ENCODE results near the gene HECW1.

HECW1 gene

DNA sequence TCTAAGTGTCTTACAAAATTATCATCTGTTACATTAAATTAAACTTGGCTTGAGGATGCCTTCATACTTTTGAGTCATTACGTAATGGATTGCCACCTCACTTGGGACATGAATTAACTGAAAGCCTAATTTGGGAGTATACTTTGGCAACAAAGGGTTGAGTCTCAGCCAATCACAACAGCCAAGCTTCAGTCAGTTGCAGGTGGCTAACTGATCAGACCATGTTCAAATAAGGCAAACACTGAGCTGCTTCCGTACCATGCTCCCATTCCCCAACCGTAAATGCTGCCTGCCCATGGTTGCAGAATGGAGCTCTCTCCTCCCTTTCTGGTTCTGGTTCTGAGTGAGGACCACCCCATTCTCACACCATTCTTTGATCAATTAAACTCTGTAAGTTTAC, 377.6 kb downstream of the HECW1 start:
- Histone ChIP-seq H3K18ac (ENCODE audit: low read length) (no peak overlapping the region), H3K36me3 (ENCODE audit: control insufficient read depth, insufficient read depth, low read length) (no peaks in the 10 kb centered on the region), H3K79me2 (ENCODE audit: control insufficient read depth, insufficient read depth, low read length) (no peaks in the 10 kb centered on the region), H3K4me2 (ENCODE audit: low read length) (no peak overlapping the region), H3K4ac (ENCODE audit: low read depth, low read length) (no peak overlapping the region), H3K27me3 (ENCODE audit: insufficient read depth, low read length, poor library complexity) (no peaks in the 10 kb centered on the region), H3K23ac (ENCODE audit: low read length) (no peak overlapping the region), H3K4me3 (ENCODE audit: low read length) (no peak overlapping the region), H4K8ac (ENCODE audit: low read depth, low read length) (no peak overlapping the region), H3K9ac (ENCODE audit: low read length) (no peak overlapping the region), H2BK120ac (ENCODE audit: low read depth, low read length) (no peak overlapping the region), H2AK5ac (ENCODE audit: low read length) (no peak overlapping the region), H3K56ac (ENCODE audit: low read length) (no peak overlapping the region), H2BK15ac (replicated peaks; ENCODE audit: low read depth) (no peak overlapping the region), H2BK5ac (ENCODE audit: low read length) (no peak overlapping the region), H3K4me1 (ENCODE audit: control insufficient read depth, low read depth, low read length) (peaks cover 4% of the 10 kb centered on the region), H3K79me1 (ENCODE audit: low read length) (no peaks in the 10 kb centered on the region), H3K27ac (ENCODE audit: low read depth, low read length) (no peak overlapping the region), H4K5ac (ENCODE audit: low read length) (no peak overlapping the region)
- no peak for DNase-seq
- whole genome bisulfite sequencing (ENCODE audit: extremely low coverage, insufficient coverage, low lambda C conversion rate), result no CpG with 5 or more reads among the region's 3 CpGs

DNA sequence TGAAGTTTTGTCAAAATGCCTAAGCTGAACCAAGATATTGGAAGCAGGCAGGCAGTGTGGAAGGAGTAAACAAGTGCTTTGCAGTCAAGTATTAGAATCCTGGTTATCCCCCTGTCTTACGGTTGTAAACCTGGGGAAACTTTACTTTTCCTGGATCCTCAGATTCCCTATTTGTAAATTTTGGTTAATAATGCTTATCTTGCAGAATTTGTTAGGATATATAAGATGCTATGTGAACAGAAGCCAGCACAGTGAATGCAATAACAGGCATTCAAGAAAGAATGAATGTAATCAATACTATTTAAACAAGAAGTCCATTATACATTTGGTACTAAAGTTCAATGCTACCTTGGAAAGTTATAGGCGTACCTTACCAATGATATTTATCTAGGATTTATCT, 378.7 kb downstream of the HECW1 start:
- Histone ChIP-seq H3K23ac (ENCODE audit: low read length) (no peak overlapping the region), H3K79me2 (ENCODE audit: control insufficient read depth, insufficient read depth, low read length) (no peaks in the 10 kb centered on the region), H3K4ac (ENCODE audit: low read depth, low read length) (no peak overlapping the region), H3K27me3 (ENCODE audit: insufficient read depth, low read length, poor library complexity) (no peaks in the 10 kb centered on the region), H2AK5ac (ENCODE audit: low read length) (no peak overlapping the region), H3K4me1 (ENCODE audit: control insufficient read depth, low read depth, low read length) (peaks cover 3% of the 10 kb centered on the region), H4K5ac (ENCODE audit: low read length) (no peak overlapping the region), H2BK120ac (ENCODE audit: low read depth, low read length) (no peak overlapping the region), H3K9ac (ENCODE audit: low read length) (no peak overlapping the region), H3K36me3 (ENCODE audit: control insufficient read depth, insufficient read depth, low read length) (no peaks in the 10 kb centered on the region), H3K27ac (ENCODE audit: low read depth, low read length) (no peak overlapping the region), H3K56ac (ENCODE audit: low read length) (no peak overlapping the region), H3K18ac (ENCODE audit: low read length) (no peak overlapping the region), H4K8ac (ENCODE audit: low read depth, low read length) (no peak overlapping the region), H3K4me2 (ENCODE audit: low read length) (no peak overlapping the region), H3K79me1 (ENCODE audit: low read length) (no peaks in the 10 kb centered on the region), H3K4me3 (ENCODE audit: low read length) (no peak overlapping the region), H2BK5ac (ENCODE audit: low read length) (no peak overlapping the region), H2BK15ac (replicated peaks; ENCODE audit: low read depth) (no peak overlapping the region)
- no CpG with 5 or more reads among the region's 2 CpGs for WGBS (ENCODE audit: extremely low coverage, insufficient coverage, low lambda C conversion rate)
- DNase-seq, result no peak

DNA sequence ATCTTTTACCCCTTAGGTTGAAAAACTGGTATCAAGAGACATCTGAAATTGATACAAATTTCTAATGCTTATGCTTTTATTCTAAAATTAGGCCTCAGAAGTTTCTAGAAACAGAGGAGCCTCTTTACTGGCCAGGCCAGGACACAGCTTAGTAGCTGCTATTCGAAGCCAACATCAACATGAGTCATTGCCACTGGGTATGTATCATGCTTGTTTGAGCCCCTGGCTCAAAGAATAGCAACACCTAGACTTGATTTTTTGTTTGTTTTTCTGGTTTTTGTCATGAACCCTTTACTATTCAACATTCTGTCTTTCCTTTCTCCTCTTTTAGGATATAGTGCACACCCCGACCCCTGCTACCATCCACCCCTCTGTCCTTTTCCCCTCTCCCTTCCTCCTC, 379.5 kb downstream of the HECW1 start:
- H3K4me2 ChIP-seq (ENCODE audit: low read length), result no peak overlapping the region
- H3K4ac ChIP-seq (ENCODE audit: low read depth, low read length), result no peak overlapping the region
- no peak overlapping the region for H4K5ac ChIP-seq (ENCODE audit: low read length)
- no peak overlapping the region for H3K27ac ChIP-seq (ENCODE audit: low read depth, low read length)
- H3K56ac ChIP-seq (ENCODE audit: low read length), result no peak overlapping the region
- H4K8ac ChIP-seq (ENCODE audit: low read depth, low read length), result no peak overlapping the region
- no peak overlapping the region for H2BK120ac ChIP-seq (ENCODE audit: low read depth, low read length)
- H3K4me1 ChIP-seq (ENCODE audit: control insufficient read depth, low read depth, low read length), result peaks cover 3% of the 10 kb centered on the region
- no peak overlapping the region for H2AK5ac ChIP-seq (ENCODE audit: low read length)
- H3K27me3 ChIP-seq (ENCODE audit: insufficient read depth, low read length, poor library complexity), result no peaks in the 10 kb centered on the region
- H3K9ac ChIP-seq (ENCODE audit: low read length), result no peak overlapping the region
- no peak overlapping the region for H2BK5ac ChIP-seq (ENCODE audit: low read length)
- H3K79me2 ChIP-seq (ENCODE audit: control insufficient read depth, insufficient read depth, low read length), result no peaks in the 10 kb centered on the region
- no peak overlapping the region for H3K4me3 ChIP-seq (ENCODE audit: low read length)
- DNase-seq, result no peak
- WGBS (ENCODE audit: extremely low coverage, insufficient coverage, low lambda C conversion rate), result no CpG with 5 or more reads among the region's 2 CpGs
- H3K18ac ChIP-seq (ENCODE audit: low read length), result no peak overlapping the region
- H3K36me3 ChIP-seq (ENCODE audit: control insufficient read depth, insufficient read depth, low read length), result no peaks in the 10 kb centered on the region
- H3K79me1 ChIP-seq (ENCODE audit: low read length), result no peaks in the 10 kb centered on the region
- H3K23ac ChIP-seq (ENCODE audit: low read length), result no peak overlapping the region
- no peak overlapping the region for H2BK15ac ChIP-seq (replicated peaks; ENCODE audit: low read depth)

DNA sequence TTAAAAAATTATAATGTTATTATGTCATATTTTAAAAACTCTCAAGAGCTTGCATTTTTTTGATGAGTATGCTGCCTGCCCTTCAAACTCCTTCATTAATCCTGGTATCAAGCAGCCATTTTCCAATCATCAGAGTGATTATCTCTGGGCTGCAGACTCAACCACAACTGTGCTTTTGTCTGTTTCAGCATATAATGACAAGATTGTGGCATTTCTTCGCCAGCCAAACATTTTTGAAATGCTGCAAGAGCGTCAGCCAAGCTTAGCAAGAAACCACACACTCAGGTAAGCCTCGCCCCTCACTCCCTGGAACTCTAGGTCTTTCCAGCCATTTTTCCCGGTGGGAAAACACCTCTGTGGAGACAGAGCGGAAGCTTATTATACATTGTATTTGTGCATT, 380.4 kb downstream of the HECW1 start:
- WGBS (ENCODE audit: extremely low coverage, insufficient coverage, low lambda C conversion rate), result no CpG with 5 or more reads among the region's 5 CpGs
- no peaks in the 10 kb centered on the region for H3K79me1 ChIP-seq (ENCODE audit: low read length)
- no peak for DNase-seq
- H4K5ac ChIP-seq (ENCODE audit: low read length), result no peak overlapping the region
- H3K4me3 ChIP-seq (ENCODE audit: low read length), result no peak overlapping the region
- H3K9ac ChIP-seq (ENCODE audit: low read length), result no peak overlapping the region
- H3K4me2 ChIP-seq (ENCODE audit: low read length), result no peak overlapping the region
- H3K27ac ChIP-seq (ENCODE audit: low read depth, low read length), result no peak overlapping the region
- no peak overlapping the region for H2BK5ac ChIP-seq (ENCODE audit: low read length)
- no peak overlapping the region for H2BK15ac ChIP-seq (replicated peaks; ENCODE audit: low read depth)
- no peak overlapping the region for H3K23ac ChIP-seq (ENCODE audit: low read length)
- H3K36me3 ChIP-seq (ENCODE audit: control insufficient read depth, insufficient read depth, low read length), result no peaks in the 10 kb centered on the region
- peaks cover 3% of the 10 kb centered on the region for H3K4me1 ChIP-seq (ENCODE audit: control insufficient read depth, low read depth, low read length)
- H3K56ac ChIP-seq (ENCODE audit: low read length), result no peak overlapping the region
- no peak overlapping the region for H4K8ac ChIP-seq (ENCODE audit: low read depth, low read length)
- no peak overlapping the region for H2BK120ac ChIP-seq (ENCODE audit: low read depth, low read length)
- H3K79me2 ChIP-seq (ENCODE audit: control insufficient read depth, insufficient read depth, low read length), result no peaks in the 10 kb centered on the region
- no peaks in the 10 kb centered on the region for H3K27me3 ChIP-seq (ENCODE audit: insufficient read depth, low read length, poor library complexity)
- H3K4ac ChIP-seq (ENCODE audit: low read depth, low read length), result no peak overlapping the region
- H2AK5ac ChIP-seq (ENCODE audit: low read length), result no peak overlapping the region
- no peak overlapping the region for H3K18ac ChIP-seq (ENCODE audit: low read length)

DNA sequence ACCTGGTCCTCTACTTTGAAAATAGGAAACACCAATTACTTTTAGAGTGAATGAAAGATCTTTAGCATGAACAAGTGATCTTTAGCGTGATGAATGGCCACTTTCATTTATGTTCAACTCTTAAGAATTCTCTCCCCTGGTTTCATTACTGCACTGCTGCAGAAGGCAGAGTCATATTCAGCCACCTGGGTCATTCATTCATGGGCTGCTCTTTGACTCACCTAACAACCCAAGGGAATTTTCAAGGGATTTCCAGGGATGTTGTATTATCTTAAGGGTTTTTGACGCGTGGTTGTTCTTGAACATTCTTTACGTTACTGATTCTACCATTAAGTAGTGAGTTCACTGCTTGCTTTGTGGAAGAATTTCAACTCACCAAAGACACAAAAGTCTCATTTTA, 383.1 kb downstream of the HECW1 start:
- no peak overlapping the region for H3K4me3 ChIP-seq (ENCODE audit: low read length)
- H2BK120ac ChIP-seq (ENCODE audit: low read depth, low read length), result no peak overlapping the region
- H3K36me3 ChIP-seq (ENCODE audit: control insufficient read depth, insufficient read depth, low read length), result no peaks in the 10 kb centered on the region
- H4K5ac ChIP-seq (ENCODE audit: low read length), result no peak overlapping the region
- H3K79me2 ChIP-seq (ENCODE audit: control insufficient read depth, insufficient read depth, low read length), result no peaks in the 10 kb centered on the region
- no peaks in the 10 kb centered on the region for H3K4me1 ChIP-seq (ENCODE audit: control insufficient read depth, low read depth, low read length)
- H3K4ac ChIP-seq (ENCODE audit: low read depth, low read length), result no peak overlapping the region
- no peak overlapping the region for H2BK5ac ChIP-seq (ENCODE audit: low read length)
- H3K23ac ChIP-seq (ENCODE audit: low read length), result no peak overlapping the region
- H3K79me1 ChIP-seq (ENCODE audit: low read length), result no peaks in the 10 kb centered on the region
- H2AK5ac ChIP-seq (ENCODE audit: low read length), result no peak overlapping the region
- H3K56ac ChIP-seq (ENCODE audit: low read length), result no peak overlapping the region
- H4K8ac ChIP-seq (ENCODE audit: low read depth, low read length), result no peak overlapping the region
- WGBS (ENCODE audit: extremely low coverage, insufficient coverage, low lambda C conversion rate), result no CpG with 5 or more reads among the region's 4 CpGs
- H3K27ac ChIP-seq (ENCODE audit: low read depth, low read length), result no peak overlapping the region
- H2BK15ac ChIP-seq (replicated peaks; ENCODE audit: low read depth), result no peak overlapping the region
- H3K4me2 ChIP-seq (ENCODE audit: low read length), result no peak overlapping the region
- H3K9ac ChIP-seq (ENCODE audit: low read length), result no peak overlapping the region
- H3K18ac ChIP-seq (ENCODE audit: low read length), result no peak overlapping the region
- no peak for DNase-seq
- no peaks in the 10 kb centered on the region for H3K27me3 ChIP-seq (ENCODE audit: insufficient read depth, low read length, poor library complexity)

DNA sequence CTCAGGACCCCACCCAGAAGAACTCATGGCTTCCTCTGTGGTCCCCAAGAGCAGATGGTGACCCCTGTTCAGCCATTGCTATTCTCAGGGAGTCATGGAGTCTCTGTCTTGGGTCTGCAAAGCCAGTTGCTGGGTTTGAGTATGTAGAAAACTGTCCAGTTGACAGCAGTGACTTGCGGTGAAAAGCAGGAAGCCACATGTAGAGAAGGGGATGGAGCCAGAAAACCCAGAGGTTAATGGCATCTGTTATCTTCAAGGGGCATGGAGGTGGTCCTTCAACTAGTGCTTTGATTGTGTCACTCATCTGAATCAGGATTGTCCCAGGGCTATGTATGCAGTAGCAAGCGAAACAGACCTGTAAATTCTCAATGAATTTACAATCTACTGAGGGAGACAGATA, 384.1 kb downstream of the HECW1 start:
- H3K23ac ChIP-seq (ENCODE audit: low read length), result no peak overlapping the region
- no peak overlapping the region for H2AK5ac ChIP-seq (ENCODE audit: low read length)
- no peaks in the 10 kb centered on the region for H3K79me2 ChIP-seq (ENCODE audit: control insufficient read depth, insufficient read depth, low read length)
- no peaks in the 10 kb centered on the region for H3K27me3 ChIP-seq (ENCODE audit: insufficient read depth, low read length, poor library complexity)
- H3K18ac ChIP-seq (ENCODE audit: low read length), result no peak overlapping the region
- H3K4me3 ChIP-seq (ENCODE audit: low read length), result no peak overlapping the region
- no peak overlapping the region for H3K9ac ChIP-seq (ENCODE audit: low read length)
- no peak overlapping the region for H3K4me2 ChIP-seq (ENCODE audit: low read length)
- no CpG with 5 or more reads among the region's 2 CpGs for whole genome bisulfite sequencing (ENCODE audit: extremely low coverage, insufficient coverage, low lambda C conversion rate)
- H3K79me1 ChIP-seq (ENCODE audit: low read length), result no peaks in the 10 kb centered on the region
- no peak overlapping the region for H3K4ac ChIP-seq (ENCODE audit: low read depth, low read length)
- H3K4me1 ChIP-seq (ENCODE audit: control insufficient read depth, low read depth, low read length), result no peaks in the 10 kb centered on the region
- DNase-seq, result no peak
- H3K27ac ChIP-seq (ENCODE audit: low read depth, low read length), result no peak overlapping the region
- no peak overlapping the region for H3K56ac ChIP-seq (ENCODE audit: low read length)
- H2BK5ac ChIP-seq (ENCODE audit: low read length), result no peak overlapping the region
- no peak overlapping the region for H4K8ac ChIP-seq (ENCODE audit: low read depth, low read length)
- no peak overlapping the region for H2BK15ac ChIP-seq (replicated peaks; ENCODE audit: low read depth)
- no peak overlapping the region for H2BK120ac ChIP-seq (ENCODE audit: low read depth, low read length)
- H3K36me3 ChIP-seq (ENCODE audit: control insufficient read depth, insufficient read depth, low read length), result no peaks in the 10 kb centered on the region
- H4K5ac ChIP-seq (ENCODE audit: low read length), result no peak overlapping the region

Data from mesendoderm (in vitro differentiated cells).